Stomach (tissue), 4 donors: ENCODE results near the gene PTPN14.
A peak's percentile ranks its signal among the peaks of the same experiment; 100 is the strongest.

Source experiments
- POLR2A ChIP-seq, 4 donors: fragments of 450-650 bp; IDR thresholded peaks; one replicate each; pipeline ENCODE4 v1.6.1; 2016; ENCODE audit warnings: antibody characterized with exemption in 4 of 4, control low read depth in 2 of 4, mild to moderate bottlenecking in 1 of 4, moderate library complexity in 1 of 4
- TF ChIP-seq, protein P1 (sequence below), 7 experiments: fragments of 450-650 bp in 4 of 7; fragments of 200-600 bp in 3 of 7; sonication (generic) in 3 of 7; IDR thresholded peaks; one replicate each; pipeline ENCODE4 v1.5.1; 2016 to 2019; ENCODE audit warnings: antibody characterized with exemption in 7 of 7, control low read depth in 2 of 7, mild to moderate bottlenecking in 1 of 7

DNA sequence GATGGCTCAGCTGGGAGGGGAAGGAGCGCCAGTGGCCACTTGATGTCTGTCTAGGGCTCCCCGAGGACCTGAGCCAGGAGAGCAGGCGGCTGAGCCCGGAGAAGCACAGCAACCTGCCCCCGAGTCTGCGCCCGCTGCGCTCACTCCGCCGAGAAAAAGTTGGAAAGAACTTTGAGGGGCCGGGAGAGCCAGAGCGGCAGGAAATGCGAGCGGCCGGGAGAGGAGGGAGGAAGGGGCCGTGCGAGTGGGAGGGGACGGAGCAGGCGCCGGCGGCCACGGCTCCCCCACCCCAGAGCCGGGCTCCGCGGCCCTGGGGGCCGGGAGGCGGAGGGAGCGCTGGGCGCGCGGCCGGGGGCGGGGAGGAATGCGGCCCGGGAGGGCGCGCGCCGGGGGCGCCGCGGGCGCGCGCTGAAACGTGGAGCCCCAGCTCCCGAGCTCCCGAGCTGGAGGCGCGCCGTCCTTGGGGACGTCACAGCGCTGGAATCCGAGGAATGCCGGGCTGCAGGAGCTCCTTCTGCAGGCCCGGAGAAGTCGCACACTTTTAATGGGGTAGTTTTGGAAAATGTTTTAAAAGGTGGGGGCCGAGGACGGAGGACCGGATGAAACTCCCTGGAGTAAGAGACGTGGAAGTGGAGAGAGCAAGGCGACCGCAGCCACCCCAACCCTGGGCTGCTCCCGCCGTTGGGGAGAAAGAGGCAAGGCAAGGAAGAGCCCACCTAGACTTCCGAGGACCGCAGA is at the start of gene PTPN14:
- peak in 1 of 4 donors; percentile 14 for TF ChIP-seq POLR2A (IDR thresholded peaks at IDR 0.05)
- TF ChIP-seq, protein P1, sequence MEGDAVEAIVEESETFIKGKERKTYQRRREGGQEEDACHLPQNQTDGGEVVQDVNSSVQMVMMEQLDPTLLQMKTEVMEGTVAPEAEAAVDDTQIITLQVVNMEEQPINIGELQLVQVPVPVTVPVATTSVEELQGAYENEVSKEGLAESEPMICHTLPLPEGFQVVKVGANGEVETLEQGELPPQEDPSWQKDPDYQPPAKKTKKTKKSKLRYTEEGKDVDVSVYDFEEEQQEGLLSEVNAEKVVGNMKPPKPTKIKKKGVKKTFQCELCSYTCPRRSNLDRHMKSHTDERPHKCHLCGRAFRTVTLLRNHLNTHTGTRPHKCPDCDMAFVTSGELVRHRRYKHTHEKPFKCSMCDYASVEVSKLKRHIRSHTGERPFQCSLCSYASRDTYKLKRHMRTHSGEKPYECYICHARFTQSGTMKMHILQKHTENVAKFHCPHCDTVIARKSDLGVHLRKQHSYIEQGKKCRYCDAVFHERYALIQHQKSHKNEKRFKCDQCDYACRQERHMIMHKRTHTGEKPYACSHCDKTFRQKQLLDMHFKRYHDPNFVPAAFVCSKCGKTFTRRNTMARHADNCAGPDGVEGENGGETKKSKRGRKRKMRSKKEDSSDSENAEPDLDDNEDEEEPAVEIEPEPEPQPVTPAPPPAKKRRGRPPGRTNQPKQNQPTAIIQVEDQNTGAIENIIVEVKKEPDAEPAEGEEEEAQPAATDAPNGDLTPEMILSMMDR (IDR thresholded peaks at IDR 0.05) = peak in 3 of 7 experiments; percentile 12 to 20 (median 20)
